ENCODE measurements around the gene DUOX1. TPM values are rescaled to one million over a fixed set of nuclear protein-coding genes. Genes with fewer than 3 reads are reported as not detected.

DUOX1 gene
- not detected in 5 replicates for total RNA-seq (2022; extraction: Qiagen RNA extraction)

GRCh38 chr15:45129651-45130129 is at the start of gene DUOX1, which contains the start of gene DUOXA1:
DUOX1 (plus strand) TSS chr15:45129994; CDS start chr15:45131967, 1,973 bp downstream.
DUOXA1 (minus strand) TSS chr15:45129879; CDS start chr15:45123014, 6,865 bp downstream.

GRCh38 chr15:45114076-45114750 is 15.6 kb upstream of the DUOX1 start, which contains the start of the genes DUOX2 and DUOXA2:
DUOX2 (minus strand) TSS chr15:45114172; CDS start chr15:45113411, 761 bp downstream.
DUOXA2 (plus strand) TSS chr15:45114326; CDS start chr15:45114606, 280 bp downstream.

GRCh38 chr15:45187894-45188830 is 58.4 kb downstream of the DUOX1 start, which contains the start of gene SHF:
SHF (minus strand) TSS chr15:45187966; CDS start chr15:45187951, 15 bp downstream.

Other genes with a start within 250 kb of the DUOX1 start
- not detected in 5 replicates for gene TERB2, start 173.3 kb upstream of the DUOX1 start, total RNA-seq (2022; extraction: Qiagen RNA extraction)
- gene SORD, start 106.8 kb upstream of the DUOX1 start, total RNA-seq (2022; extraction: Qiagen RNA extraction) = 31.0 to 36.2 TPM (median 35.1 TPM) in 5 replicates
- gene DUOX2, start 15.8 kb upstream of the DUOX1 start, total RNA-seq (2022; extraction: Qiagen RNA extraction) = 0.03 to 0.13 TPM (median 0.06 TPM) in 5 replicates
- not detected in 5 replicates for gene DUOXA2, start 15.7 kb upstream of the DUOX1 start, total RNA-seq (2022; extraction: Qiagen RNA extraction)
- gene DUOXA1, start 115 bp upstream of the DUOX1 start, total RNA-seq (2022; extraction: Qiagen RNA extraction) = 0.08 to 0.17 TPM (median 0.12 TPM) in 5 replicates
- 0.66 to 0.80 TPM (median 0.74 TPM) in 5 replicates for gene SHF, start 58.0 kb downstream of the DUOX1 start, total RNA-seq (2022; extraction: Qiagen RNA extraction)
- not detected in 5 replicates for gene SLC28A2, start 122.2 kb downstream of the DUOX1 start, total RNA-seq (2022; extraction: Qiagen RNA extraction)
- gene GATM, start 248.6 kb downstream of the DUOX1 start, total RNA-seq (2022; extraction: Qiagen RNA extraction) = 2.0 to 2.3 TPM (median 2.1 TPM) in 5 replicates

Data from A549 treated with CORT108297 at 1 μM for 4 hours (cell line).